DOHH2 (cell line): ENCODE results near the gene PHPT1.

Source experiments
- H3F3A ChIP-seq: fragments of 200-600 bp; sonication (generic), shearing (Covaris generic); 2 replicates; pipeline ENCODE4 v1.6.0; 2016; ENCODE audit warnings: antibody characterized with exemption, mild to moderate bottlenecking; ENCODE audit not compliant: control insufficient read depth, insufficient read depth
- H3K27ac ChIP-seq: fragments of 200-600 bp; sonication (generic); 2 replicates; pipeline ENCODE4 v1.5.1; 2014; ENCODE audit warnings: low read depth, mild to moderate bottlenecking, low read length, moderate library complexity
- H3K27me3 ChIP-seq: fragments of 200-600 bp; sonication (generic); 2 replicates; pipeline ENCODE4 v1.6.1; 2014; ENCODE audit warnings: mild to moderate bottlenecking, low read length, mixed read lengths; ENCODE audit not compliant: control insufficient read depth
- H3K36me3 ChIP-seq: fragments of 200-600 bp; sonication (generic); 2 replicates; pipeline ENCODE4 v1.6.1; 2014; ENCODE audit warnings: mild to moderate bottlenecking, low read length, moderate library complexity, mixed read lengths; ENCODE audit not compliant: control insufficient read depth
- H3K4me1 ChIP-seq: fragments of 200-600 bp; sonication (generic); 2 replicates; pipeline ENCODE4 v1.6.1; 2014; ENCODE audit warnings: mild to moderate bottlenecking, low read length, mixed read lengths; ENCODE audit not compliant: control insufficient read depth
- H3K4me2 ChIP-seq: fragments of 200-600 bp; sonication (generic); 2 replicates; pipeline ENCODE4 v1.6.0; 2014; ENCODE audit warnings: mild to moderate bottlenecking, low read length, moderate library complexity
- H3K4me3 ChIP-seq: fragments of 200-600 bp; sonication (generic); 2 replicates; pipeline ENCODE4 v1.5.1; 2014; ENCODE audit warnings: mild to moderate bottlenecking, low read length, mixed read lengths
- H3K79me2 ChIP-seq: fragments of 200-600 bp; sonication (generic); 2 replicates; pipeline ENCODE4 v1.6.1; 2014; ENCODE audit warnings: mild to moderate bottlenecking, low read length, mixed read lengths; ENCODE audit not compliant: control insufficient read depth
- H3K9me2 ChIP-seq: fragments of 200-600 bp; sonication (generic); replicated peaks from 2 replicates; pipeline ENCODE4 v1.6.1; 2014; ENCODE audit warnings: mild to moderate bottlenecking, low read length, mixed read lengths; ENCODE audit not compliant: control insufficient read depth
- H3K9me3 ChIP-seq: fragments of 200-600 bp; sonication (generic); 2 replicates; pipeline ENCODE4 v1.6.1; 2014; ENCODE audit warnings: antibody characterized with exemption, low read length, mixed read lengths; ENCODE audit not compliant: control insufficient read depth, insufficient read depth
- H4K20me1 ChIP-seq: fragments of 200-600 bp; sonication (generic); 2 replicates; pipeline ENCODE4 v1.6.0; 2014; ENCODE audit warnings: low read depth, mild to moderate bottlenecking, antibody characterized with exemption, low read length, moderate library complexity; ENCODE audit not compliant: control insufficient read depth, insufficient read depth
- EZH2phosphoT487 ChIP-seq: fragments of 200-600 bp; sonication (generic); IDR thresholded peaks from 2 replicates; pipeline ENCODE4 v1.6.1; 2017; ENCODE audit warnings: borderline replicate concordance, mild to moderate bottlenecking, antibody characterized with exemption, low read length, moderate library complexity, mixed read lengths
- TF ChIP-seq, protein P1 (sequence below): fragments of 200-600 bp; sonication (generic); IDR thresholded peaks from one replicate; pipeline ENCODE4 v1.5.1; 2014; ENCODE audit warnings: antibody characterized with exemption, mild to moderate bottlenecking, low read depth, low read length; ENCODE audit not compliant: poor library complexity, severe bottlenecking

PHPT1 gene

DNA sequence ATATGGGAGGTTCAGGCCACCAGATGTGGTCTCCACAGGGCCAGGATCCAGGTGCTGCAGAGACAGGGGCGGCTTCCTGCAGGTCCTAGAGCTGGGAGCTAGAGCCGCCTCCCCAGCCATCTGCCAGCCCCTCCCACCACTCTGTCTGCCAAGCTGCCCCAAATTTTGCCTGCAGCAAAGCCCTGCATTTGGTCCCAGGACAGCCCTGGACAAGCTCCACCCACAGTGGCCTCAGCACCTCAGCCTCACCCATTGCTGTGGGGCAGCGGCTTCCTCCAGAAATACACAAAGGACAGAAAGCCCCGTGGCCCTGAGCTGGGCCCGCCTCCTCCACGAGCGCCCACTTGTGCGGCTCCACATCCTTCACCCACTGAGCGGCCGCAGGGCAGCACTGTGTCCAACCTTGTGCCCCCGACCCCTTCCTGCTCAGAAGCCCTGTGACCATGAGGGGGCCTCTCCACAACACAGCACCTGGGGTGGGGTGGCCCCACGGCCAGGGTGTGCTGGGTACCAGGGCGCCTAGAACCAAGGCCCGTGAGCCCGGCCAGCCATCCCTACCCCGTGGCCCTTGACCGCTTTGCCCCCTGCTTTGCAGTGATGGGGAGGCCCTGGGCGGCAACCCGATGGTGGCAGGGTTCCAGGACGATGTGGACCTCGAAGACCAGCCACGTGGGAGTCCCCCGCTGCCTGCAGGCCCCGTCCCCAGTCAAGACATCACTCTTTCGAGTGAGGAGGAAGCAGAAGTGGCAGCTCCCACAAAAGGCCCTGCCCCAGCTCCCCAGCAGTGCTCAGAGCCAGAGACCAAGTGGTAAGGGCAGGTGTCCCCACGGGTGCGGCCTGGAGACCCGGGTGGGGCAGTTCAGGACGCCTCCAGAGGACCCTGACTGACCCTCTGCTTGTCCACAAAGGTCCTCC, 10.6 kb upstream of the PHPT1 start:
- Histone ChIP-seq H3F3A (no peaks in the 10 kb centered on the region; the same call in 1 of the 2 replicates), H3K27me3 (no peaks in the 10 kb centered on the region), H3K9me3 (no peaks in the 10 kb centered on the region), H3K4me1 (peaks cover 20% of the 10 kb centered on the region), H3K4me3 (no peak overlapping the region), H4K20me1 (peaks cover 5% of the 10 kb centered on the region; the same call in 1 of the 2 replicates), H3K4me2 (no peak overlapping the region), H3K27ac (no peak overlapping the region), H3K79me2 (no peaks in the 10 kb centered on the region), H3K36me3 (peaks cover 24% of the 10 kb centered on the region), H3K9me2 (no peaks in the 10 kb centered on the region)
- TF ChIP-seq EZH2phosphoT487 = no peak
- TF ChIP-seq, protein P1, sequence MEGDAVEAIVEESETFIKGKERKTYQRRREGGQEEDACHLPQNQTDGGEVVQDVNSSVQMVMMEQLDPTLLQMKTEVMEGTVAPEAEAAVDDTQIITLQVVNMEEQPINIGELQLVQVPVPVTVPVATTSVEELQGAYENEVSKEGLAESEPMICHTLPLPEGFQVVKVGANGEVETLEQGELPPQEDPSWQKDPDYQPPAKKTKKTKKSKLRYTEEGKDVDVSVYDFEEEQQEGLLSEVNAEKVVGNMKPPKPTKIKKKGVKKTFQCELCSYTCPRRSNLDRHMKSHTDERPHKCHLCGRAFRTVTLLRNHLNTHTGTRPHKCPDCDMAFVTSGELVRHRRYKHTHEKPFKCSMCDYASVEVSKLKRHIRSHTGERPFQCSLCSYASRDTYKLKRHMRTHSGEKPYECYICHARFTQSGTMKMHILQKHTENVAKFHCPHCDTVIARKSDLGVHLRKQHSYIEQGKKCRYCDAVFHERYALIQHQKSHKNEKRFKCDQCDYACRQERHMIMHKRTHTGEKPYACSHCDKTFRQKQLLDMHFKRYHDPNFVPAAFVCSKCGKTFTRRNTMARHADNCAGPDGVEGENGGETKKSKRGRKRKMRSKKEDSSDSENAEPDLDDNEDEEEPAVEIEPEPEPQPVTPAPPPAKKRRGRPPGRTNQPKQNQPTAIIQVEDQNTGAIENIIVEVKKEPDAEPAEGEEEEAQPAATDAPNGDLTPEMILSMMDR = no peak

DNA sequence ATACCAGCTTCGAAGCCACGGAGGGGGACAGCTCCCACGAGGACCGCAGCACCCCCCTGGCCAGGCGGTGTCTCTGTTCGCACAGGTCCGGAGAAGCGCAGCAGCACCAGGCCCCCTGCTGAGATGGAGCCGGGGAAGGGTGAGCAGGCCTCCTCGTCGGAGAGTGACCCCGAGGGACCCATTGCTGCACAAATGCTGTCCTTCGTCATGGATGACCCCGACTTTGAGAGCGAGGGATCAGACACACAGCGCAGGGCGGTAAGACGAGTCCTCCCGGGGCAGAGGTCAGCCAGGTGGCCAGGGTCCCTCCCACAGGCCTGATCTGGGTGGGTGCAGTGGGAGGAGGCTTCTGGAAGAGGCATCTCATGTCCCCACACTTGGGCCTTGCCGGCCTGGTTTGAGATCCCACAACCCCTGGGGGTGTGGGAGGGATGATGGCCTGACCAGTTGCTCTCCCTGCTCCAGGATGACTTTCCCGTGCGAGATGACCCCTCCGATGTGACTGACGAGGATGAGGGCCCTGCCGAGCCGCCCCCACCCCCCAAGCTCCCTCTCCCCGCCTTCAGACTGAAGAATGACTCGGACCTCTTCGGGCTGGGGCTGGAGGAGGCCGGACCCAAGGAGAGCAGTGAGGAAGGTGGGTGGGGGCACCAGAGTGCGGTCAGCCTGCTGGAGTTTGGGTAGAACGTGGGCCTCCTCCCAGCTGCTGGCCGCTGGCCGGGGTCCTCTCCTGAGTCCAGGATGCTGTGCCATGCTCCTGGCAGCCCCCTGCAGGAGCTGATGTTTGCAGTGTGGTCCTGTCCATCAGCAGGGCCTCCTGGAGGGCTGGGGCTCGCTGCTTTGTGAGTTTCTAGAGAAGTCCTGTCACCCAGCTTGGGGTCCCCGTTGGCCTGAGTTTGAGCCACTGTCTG, 9.7 kb upstream of the PHPT1 start:
- Histone ChIP-seq H3F3A (no peaks in the 10 kb centered on the region; the same call in 1 of the 2 replicates), H3K9me2 (no peaks in the 10 kb centered on the region), H3K27ac (no peak overlapping the region), H3K36me3 (peaks cover 24% of the 10 kb centered on the region), H3K9me3 (no peaks in the 10 kb centered on the region), H3K4me2 (no peak overlapping the region), H3K4me3 (no peak overlapping the region), H3K79me2 (no peaks in the 10 kb centered on the region), H3K27me3 (no peaks in the 10 kb centered on the region), H3K4me1 (peaks cover 22% of the 10 kb centered on the region), H4K20me1 (peaks cover 5% of the 10 kb centered on the region; the same call in 1 of the 2 replicates)
- TF ChIP-seq EZH2phosphoT487 = no peak
- TF ChIP-seq, protein P1 = no peak

DNA sequence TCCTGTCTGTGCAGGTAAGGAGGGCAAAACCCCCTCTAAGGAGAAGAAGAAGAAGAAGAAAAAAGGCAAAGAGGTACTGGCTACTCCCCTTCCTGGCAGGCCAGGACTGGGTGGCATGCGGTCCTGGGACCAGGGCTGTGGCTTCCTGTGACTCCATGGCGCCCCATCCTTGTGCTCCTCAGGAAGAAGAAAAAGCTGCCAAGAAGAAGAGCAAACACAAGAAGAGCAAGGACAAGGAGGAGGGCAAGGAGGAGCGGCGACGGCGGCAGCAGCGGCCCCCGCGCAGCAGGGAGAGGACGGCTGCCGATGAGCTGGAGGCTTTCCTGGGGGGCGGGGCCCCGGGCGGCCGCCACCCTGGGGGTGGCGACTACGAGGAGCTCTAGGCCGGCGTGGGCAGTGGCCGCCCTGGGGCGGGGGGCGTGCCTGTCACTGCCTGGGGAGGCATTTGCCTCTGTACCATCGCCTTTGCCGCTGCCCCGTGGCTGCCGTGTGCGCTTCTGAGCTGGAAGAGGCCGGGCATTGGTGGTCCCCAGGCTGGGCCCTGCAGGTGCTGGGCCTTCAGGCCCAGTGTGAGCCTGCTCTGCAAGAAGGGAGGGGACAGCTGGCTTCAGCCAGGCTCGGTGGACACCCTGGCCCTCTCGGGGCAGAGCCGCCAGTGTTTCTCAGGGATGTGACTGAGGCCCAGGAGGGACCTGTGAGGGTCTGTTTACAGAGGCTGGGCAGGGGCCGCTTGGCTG, 8.9 kb upstream of the PHPT1 start:
- no peaks in the 10 kb centered on the region for H3K27me3 ChIP-seq
- H3K9me3 ChIP-seq = no peaks in the 10 kb centered on the region
- H3K4me2 ChIP-seq = no peak overlapping the region
- no peaks in the 10 kb centered on the region for H3K9me2 ChIP-seq
- TF ChIP-seq, protein P1 = no peak
- no peak for TF ChIP-seq EZH2phosphoT487
- peaks cover 24% of the 10 kb centered on the region for H3K36me3 ChIP-seq
- H3F3A ChIP-seq = no peaks in the 10 kb centered on the region; the same call in 1 of the 2 replicates
- H3K27ac ChIP-seq = no peak overlapping the region
- no peaks in the 10 kb centered on the region for H3K79me2 ChIP-seq
- H3K4me3 ChIP-seq = no peak overlapping the region
- peaks cover 22% of the 10 kb centered on the region for H3K4me1 ChIP-seq
- peaks cover 5% of the 10 kb centered on the region; the same call in 1 of the 2 replicates for H4K20me1 ChIP-seq
